Germinal center (tissue), 1 donor: Measurements from ENCODE around the gene PLEKHO2.
A peak's percentile ranks its signal among the peaks of the same experiment; 100 is the strongest.

ENCODE experiments used
- DNase-seq: peaks from one replicate; pipeline ENCODE4 v3.0.0; 2012; ENCODE audit warnings: mixed read lengths, low spot score

PLEKHO2 gene

GRCh38 chr15:64857421-64857820 is 15.7 kb downstream of the PLEKHO2 start:
- no peak for DNase-seq

- no peak for DNase-seq
These were observed 16.4 kb downstream of the PLEKHO2 start for GRCh38 chr15:64858021-64858575.

DNA sequence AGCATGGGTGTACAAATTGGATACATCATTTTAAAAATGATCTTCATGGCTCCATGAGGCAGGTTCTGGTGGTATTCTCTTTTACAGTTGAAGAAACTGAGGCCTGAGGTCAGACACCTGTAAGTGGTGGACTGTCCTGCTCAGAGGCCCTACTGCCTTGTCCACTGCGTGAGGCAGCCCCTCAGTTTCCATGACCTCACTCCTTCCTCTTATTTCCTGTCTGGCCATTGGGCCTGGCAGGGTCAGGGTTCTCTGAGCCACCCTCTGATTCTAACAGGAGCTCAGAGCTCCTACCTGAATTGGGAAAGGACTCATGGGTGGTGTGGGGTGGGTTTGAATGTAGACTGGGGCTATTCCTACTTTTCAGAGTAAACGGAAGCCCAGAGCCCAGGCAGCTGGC is 17.5 kb downstream of the PLEKHO2 start:
- no peak for DNase-seq

DNA sequence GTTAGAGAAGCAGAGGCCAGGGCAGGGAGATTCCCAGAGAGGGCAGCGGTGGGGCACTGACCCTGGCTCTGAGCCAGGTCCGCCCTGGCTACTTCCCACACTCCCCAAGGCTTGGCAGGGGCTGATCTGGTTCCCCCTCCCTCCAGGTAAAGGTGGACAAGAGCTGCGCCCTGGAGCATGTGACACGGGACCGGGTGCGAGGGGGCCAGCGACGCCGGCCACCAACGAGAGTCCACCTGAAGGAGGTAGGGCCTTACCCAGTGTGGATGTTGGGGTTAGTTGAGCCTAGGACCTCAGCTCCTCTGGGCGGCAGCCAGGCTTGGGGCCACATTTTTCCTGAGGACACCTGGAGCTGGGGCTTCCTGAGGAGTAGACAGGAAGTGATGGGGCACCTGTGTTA is 19.6 kb downstream of the PLEKHO2 start:
- no peak for DNase-seq

DNA sequence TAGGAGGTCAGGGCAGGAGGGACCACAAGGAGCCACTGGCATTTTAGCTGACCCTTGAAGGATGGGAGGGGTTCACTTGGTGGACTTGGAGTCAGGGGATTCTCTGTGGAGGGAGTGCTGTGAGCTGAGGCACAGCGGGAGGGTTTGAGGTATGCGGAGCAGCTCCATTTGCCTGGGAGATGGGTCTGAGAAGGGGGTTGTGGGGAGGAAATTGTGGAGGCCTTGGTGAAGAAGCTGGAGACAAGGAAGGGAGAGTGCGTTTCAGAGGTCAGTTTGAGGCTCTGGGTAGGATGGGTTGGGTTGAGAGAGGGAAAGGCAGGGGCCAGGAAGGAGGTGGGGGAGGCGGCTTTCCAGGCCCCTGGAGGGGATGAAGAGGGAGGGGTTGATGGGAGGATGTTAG is 20.2 kb downstream of the PLEKHO2 start:
- DNase-seq, result no peak

DNA sequence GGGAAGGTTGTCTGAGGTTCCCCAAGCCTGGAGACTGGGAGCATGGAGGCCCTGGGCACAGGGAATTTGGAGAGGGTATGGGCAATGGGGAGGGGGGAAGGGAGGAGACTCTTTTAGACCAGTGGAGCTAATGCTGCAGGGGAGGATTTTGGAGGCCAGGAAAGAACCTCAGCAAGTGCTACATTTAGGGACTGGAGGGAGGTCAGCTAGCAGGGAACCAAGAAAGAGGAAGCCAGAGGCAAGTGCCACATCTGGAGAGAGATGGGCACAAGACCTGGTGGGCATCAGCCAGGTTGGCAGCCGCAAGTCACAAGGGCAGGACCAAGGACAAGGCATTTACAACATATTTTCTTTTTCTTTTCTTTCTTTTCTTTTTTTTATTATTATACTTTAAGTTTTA is 20.7 kb downstream of the PLEKHO2 start:
- no peak for DNase-seq

- DNase-seq, result no peak
These were observed 22.4 kb downstream of the PLEKHO2 start for GRCh38 chr15:64864068-64864467.

DNA sequence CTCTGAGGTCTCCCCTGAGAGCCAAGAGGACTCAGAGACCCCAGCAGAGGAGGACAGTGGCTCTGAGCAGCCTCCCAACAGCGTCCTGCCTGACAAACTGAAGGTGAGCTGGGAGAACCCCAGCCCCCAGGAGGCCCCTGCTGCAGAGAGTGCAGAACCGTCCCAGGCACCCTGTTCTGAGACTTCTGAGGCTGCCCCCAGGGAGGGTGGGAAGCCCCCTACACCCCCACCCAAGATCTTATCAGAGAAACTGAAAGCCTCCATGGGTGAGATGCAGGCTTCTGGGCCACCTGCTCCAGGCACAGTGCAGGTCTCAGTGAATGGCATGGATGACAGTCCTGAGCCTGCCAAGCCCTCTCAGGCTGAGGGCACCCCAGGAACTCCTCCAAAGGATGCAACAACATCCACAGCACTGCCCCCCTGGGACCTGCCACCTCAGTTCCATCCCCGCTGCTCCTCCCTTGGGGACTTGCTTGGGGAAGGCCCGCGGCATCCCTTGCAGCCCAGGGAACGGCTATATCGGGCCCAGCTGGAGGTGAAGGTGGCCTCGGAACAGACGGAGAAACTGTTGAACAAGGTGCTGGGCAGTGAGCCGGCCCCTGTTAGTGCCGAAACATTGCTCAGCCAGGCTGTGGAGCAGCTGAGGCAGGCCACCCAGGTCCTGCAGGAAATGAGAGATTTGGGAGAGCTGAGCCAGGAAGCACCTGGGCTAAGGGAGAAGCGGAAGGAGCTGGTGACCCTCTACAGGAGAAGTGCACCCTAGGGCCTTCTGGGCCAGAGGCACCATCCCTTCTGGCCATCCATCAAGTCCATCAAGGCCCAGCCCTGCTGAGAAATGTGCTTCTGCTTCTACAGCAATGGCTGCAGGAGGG is 23.6 kb downstream of the PLEKHO2 start:
- no peak for DNase-seq

DNA sequence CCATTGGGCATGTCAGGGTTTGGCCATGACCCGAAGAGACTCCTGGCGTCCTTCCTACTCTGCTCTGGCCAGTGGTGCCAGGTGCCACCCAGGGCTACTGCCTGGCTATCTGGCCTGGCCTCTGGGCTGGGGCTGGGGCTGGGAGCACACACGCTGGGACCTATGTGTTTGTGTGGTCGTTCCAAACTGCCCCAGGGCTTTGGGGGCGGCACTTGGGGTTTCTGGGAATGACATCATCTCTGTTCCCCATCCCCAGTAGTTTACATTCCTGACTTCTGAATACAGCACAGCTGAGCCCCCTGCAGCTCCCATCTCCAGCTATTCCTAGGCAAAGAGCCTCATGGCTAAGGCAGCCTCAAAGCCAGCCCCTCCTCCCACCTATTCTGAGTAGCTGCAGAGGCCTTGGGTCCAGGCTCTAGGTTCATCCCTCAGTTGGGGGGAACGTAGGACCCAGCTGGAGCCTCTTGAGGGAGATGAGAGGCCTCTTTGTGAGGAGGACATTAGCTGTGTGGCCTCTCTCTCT is 24.3 kb downstream of the PLEKHO2 start:
- no peak for DNase-seq

DNA sequence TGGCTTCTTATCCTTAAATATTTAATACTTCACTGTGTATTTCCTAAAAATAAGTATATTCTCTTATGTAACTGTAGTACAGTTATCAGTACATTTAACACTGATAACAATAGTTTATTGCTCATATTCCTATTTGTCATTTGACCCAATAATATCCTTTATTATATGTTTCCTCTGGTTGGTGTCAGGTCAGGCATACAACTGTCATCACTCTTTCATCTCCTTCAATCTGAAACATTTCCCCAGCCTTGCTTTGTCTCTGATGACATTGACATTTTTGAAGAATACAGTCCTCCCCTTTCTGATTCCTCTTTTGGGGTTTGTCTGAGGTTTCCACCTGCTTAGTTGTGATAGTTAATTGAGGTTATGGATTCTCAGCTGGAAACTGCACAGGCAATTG is 27.8 kb downstream of the PLEKHO2 start:
- no peak for DNase-seq

- DNase-seq, result no peak
These were observed 28.6 kb downstream of the PLEKHO2 start for GRCh38 chr15:64870353-64870752.

GRCh38 chr15:64875641-64876223 is 34.0 kb downstream of the PLEKHO2 start:
- DNase-seq, result no peak

DNA sequence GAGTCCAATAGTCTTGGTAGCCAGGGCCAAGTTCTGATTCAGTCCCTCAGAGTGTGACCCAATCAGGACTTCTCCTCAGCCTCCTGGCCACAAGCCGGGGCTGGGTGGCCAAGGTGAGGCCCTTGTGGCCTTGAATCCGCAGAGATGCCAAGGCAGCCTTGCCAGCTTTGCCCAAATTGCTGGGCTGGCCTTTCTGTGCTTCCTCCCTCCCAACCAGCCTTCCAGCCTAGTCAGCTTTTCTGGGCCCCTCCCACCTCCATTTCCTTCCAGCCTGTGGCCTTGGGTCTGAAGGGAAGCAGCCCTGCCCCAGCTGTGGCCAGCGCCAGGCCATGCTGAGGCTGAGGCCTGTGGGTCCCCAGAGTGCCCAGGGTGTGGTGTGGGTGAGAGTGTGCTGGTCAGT is 35.7 kb downstream of the PLEKHO2 start:
- DNase-seq, result no peak

DNA sequence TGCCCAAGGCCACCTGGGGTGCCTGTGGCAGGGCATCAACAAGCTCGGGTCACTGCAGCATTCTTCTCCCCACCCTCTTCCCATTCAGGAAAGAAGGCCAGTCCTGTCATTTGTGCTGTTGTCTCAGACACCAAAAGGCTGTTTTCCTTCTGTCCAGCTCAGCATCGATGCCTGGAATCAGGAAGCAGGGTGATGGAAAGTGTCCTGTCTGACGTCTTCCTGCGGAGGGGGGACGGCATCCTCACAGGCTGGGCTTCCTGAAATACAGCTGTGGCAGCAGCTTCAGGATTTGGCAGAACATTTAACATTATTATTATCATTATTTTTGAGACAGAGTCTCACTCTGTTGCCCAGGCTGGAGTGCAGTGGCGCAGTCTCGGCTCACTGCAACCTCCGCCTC is 37.0 kb downstream of the PLEKHO2 start:
- no peak for DNase-seq

DNA sequence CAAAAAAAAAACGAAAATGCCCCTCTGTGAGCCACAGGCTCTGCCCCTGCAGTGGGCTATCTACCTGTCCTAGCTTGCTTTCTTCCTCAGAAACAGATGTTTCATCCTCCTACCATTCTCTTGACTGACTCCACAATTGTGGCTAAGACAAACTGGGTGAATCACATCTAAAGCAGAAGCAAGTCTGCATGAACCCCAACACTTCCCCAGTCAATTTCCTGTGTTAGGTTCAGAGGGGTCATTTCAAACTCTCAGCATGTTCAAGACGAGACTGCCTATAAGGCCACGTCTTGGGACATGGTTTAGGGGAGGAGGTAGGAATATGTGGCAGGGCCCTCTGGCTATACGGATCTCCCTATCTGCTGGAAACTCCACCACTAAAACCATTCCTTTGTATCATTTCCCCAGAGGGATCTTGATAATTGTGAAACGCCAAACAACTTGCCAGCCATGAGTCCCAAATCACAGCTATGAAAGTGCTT is 41.4 kb downstream of the PLEKHO2 start:
- peak; percentile 38 for DNase-seq

DNA sequence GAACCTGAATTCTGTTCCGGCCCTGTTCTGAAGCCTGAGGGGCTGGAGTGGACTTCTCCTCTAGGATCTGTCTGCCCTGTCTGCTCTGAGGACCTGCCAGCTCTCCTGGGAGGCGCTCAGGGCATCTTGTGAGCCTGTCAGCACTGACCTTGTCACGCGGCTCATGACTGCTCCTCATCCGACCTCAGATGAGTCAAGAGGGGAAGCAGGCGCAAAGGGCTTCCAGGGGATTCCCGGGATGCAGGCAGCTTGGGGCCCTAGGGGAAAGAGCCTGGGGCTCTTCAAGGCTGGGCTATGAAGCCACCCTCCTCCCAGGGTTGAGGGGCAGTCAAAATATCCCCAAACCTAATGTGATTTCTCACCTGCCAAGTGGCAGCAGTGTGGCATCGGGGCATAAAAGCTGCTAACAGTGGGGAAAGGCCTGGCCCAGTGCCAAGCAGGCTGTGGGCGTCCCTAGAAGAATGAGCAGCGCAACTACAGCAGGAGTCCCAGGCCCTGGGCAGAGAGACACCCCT is 42.3 kb downstream of the PLEKHO2 start:
- no peak for DNase-seq

DNA sequence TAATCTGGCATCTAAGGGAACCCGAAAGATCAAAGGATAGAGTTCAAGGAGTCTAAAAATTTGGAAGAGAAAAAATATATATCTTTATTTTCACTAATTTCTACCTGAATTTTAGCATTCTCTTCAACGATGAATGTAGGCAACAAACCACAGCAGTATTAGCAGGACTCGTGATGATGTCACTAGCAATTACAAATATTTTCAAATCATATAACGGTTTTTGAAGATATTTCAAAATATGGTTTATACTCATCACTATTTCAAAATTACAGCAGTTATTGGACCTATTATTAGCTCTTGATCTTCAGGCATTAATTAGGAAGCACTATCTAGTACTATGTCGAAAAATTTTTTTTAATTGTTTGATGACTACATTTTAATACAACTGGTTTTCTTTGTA is 43.0 kb downstream of the PLEKHO2 start:
- DNase-seq, result no peak

GRCh38 chr15:64888336-64888735 is 46.6 kb downstream of the PLEKHO2 start:
- no peak for DNase-seq

DNA sequence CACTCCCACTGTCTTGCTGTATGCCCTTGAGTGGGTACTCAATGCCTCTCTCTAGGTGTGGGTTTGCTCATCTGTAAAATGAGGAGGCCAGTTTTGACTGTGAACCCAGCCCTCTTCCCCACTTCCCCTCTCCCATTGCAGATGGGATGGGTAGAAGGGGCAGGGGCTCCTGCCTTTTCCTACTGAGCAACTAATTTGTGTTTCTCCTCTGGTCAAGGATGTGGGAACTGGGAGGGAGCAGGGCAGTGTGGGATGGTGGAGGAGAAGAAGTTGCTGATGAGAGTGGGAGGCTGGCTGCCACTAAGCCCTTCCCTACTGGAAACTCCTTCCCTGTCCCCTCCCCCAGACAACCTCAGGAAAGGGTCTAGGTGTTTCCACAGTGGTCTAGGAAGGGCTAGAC is 49.8 kb downstream of the PLEKHO2 start:
- DNase-seq, result no peak

GRCh38 chr15:64892847-64893403 is 51.2 kb downstream of the PLEKHO2 start:
- DNase-seq, result no peak

- peak; percentile 90 for DNase-seq
These were observed 52.0 kb downstream of the PLEKHO2 start for GRCh38 chr15:64893481-64894394.
